Thyroid gland (tissue), 4 donors: ENCODE data around the gene PORCN. TPM values are rescaled to one million over a fixed set of nuclear protein-coding genes. Genes with fewer than 3 reads are reported as not detected.

Source experiments
- DNase-seq, 2 donors: peaks; one replicate each; pipeline ENCODE4 v3.0.0-alpha.2; 2019
- H3K27ac ChIP-seq, 3 donors: fragments of 200-600 bp; sonication (generic); 1 replicate in 2 of 3; 2 replicates in 1 of 3; pipeline ENCODE4 v1.5.1; 2016 to 2019; ENCODE audit warnings: mild to moderate bottlenecking in 1 of 3, moderate library complexity in 1 of 3
- H3K27me3 ChIP-seq: fragments of 200-600 bp; sonication (generic); one replicate; pipeline ENCODE4 v1.5.1; 2019
- H3K36me3 ChIP-seq, 2 donors: fragments of 200-600 bp; sonication (generic); one replicate each; pipeline ENCODE4 v1.5.1; 2016 to 2019
- H3K4me1 ChIP-seq, 2 donors: fragments of 200-600 bp; sonication (generic); one replicate each; pipeline ENCODE4 v1.5.1; 2017 to 2019
- H3K4me3 ChIP-seq, 3 donors: fragments of 200-600 bp; sonication (generic); replicated peaks in 1 of 3; 1 replicate in 2 of 3; 2 replicates in 1 of 3; pipeline ENCODE4 v1.5.1; 2016; ENCODE audit warnings: mild to moderate bottlenecking in 1 of 3
- H3K9me3 ChIP-seq: fragments of 200-600 bp; sonication (generic); one replicate; pipeline ENCODE4 v1.5.1; 2017
- CTCF ChIP-seq, 6 experiments: fragments of 200-600 bp in 3 of 6; fragments of 450-650 bp in 3 of 6; sonication (generic) in 3 of 6; IDR thresholded peaks; one replicate each; pipeline ENCODE4 v1.5.1; 2016 to 2019; ENCODE audit warnings: antibody characterized with exemption in 6 of 6, mild to moderate bottlenecking in 2 of 6, inconsistent platforms in 1 of 6, moderate library complexity in 1 of 6
- POLR2A ChIP-seq, 2 donors: fragments of 450-650 bp; IDR thresholded peaks; one replicate each; pipeline ENCODE4 v1.6.1; 2017; ENCODE audit warnings: antibody characterized with exemption in 2 of 2, mild to moderate bottlenecking in 2 of 2, moderate library complexity in 1 of 2
- WGBS, 2 donors: methylation state at CpG; one replicate each; pipeline ENCODE4 v1.1.5; 2017; 5-methylcytosine and 5-hydroxymethylcytosine counted together
- intact Hi-C: fragments of 100-400 bp; cut with DNase I; formaldehyde crosslinking; loops from one replicate; pipeline ENCODE4 v1.15.1; 2023
- total RNA-seq, 4 donors: library from RNA; depleted of rRNA; stranded (reverse); fragments of >200 nt; gene quantifications; one replicate each; pipeline ENCODE4 v1.2.3, GENCODE V29; 2016

The PORCN gene
- total RNA-seq, 4 donors from 2014 or later = 14.5 to 36.4 (median 21.4) TPM

- H3K9me3 ChIP-seq = no peaks in the 10 kb centered on the region
- no peak overlapping the region for H3K27ac ChIP-seq
- DNase-seq = peak in 1 of 2 donors; percentile 17
- intact Hi-C loops = no loop called here
- H3K36me3 ChIP-seq = no peaks in the 10 kb centered on the region
- H3K4me3 ChIP-seq = peak overlapping the region in 2 of 3 donors; percentile 22 to 25
- no peaks in the 10 kb centered on the region for H3K27me3 ChIP-seq
- no peaks in the 10 kb centered on the region for H3K4me1 ChIP-seq
- WGBS, 2 donors = 7 to 9% methylated on average over 12 to 17 of the region's 23 CpGs
- TF ChIP-seq POLR2A (IDR thresholded peaks at IDR 0.05) = no peak
- peak in 1 of 6 experiments; percentile 25 for TF ChIP-seq CTCF (IDR thresholded peaks at IDR 0.05)
Measured at GRCh38 chrX:48468693-48469691, 39.8 kb upstream of the PORCN start.

GRCh38 chrX:48470110-48470832, 38.5 kb upstream of the PORCN start, which contains the start of gene SLC38A5:
Gene SLC38A5, minus strand, starts transcription at chrX:48470260. Its CDS starts 2,336 bp downstream, at chrX:48467924.
- H3K27me3 ChIP-seq = no peaks in the 10 kb centered on the region
- no peak within 1 kb of the TSS for H3K27ac ChIP-seq
- DNase-seq = no peak
- H3K36me3 ChIP-seq = no peaks in the 10 kb centered on the region
- peaks cover 0 to 1% of the 10 kb centered on the region in 2 donors for H3K4me1 ChIP-seq
- TF ChIP-seq CTCF (IDR thresholded peaks at IDR 0.05) = no peak
- TF ChIP-seq POLR2A (IDR thresholded peaks at IDR 0.05) = no peak
- WGBS, 2 donors = 88 to 93% methylated on average over 6 of the region's 18 CpGs
- intact Hi-C loops = loop anchor here (5.0 kb wide), 1 partner anchor 388 kb away; no protein-coding TSS in a partner anchor
- H3K4me3 ChIP-seq = peak within 1 kb of the TSS in 2 of 3 donors; percentile 22 to 25
- no peaks in the 10 kb centered on the region for H3K9me3 ChIP-seq

GRCh38 chrX:48470833-48471118, 38.0 kb upstream of the PORCN start:
- WGBS, 2 donors = 85 to 100% methylated on average over 1 to 9 of the region's 9 CpGs
- no peak overlapping the region for H3K27ac ChIP-seq
- no peaks in the 10 kb centered on the region for H3K9me3 ChIP-seq
- no peak overlapping the region for H3K4me3 ChIP-seq
- DNase-seq = no peak
- TF ChIP-seq CTCF (IDR thresholded peaks at IDR 0.05) (no peak), POLR2A (IDR thresholded peaks at IDR 0.05) (no peak)
- intact Hi-C loops = loop anchor here (5.0 kb wide), 1 partner anchor 388 kb away; no protein-coding TSS in a partner anchor
- H3K36me3 ChIP-seq = no peaks in the 10 kb centered on the region
- no peaks in the 10 kb centered on the region for H3K27me3 ChIP-seq
- H3K4me1 ChIP-seq = peaks cover 0 to 3% of the 10 kb centered on the region in 2 donors

- intact Hi-C loops = loop anchor here (5.0 kb wide), 1 partner anchor 389 kb away; no protein-coding TSS in a partner anchor
- TF ChIP-seq CTCF (IDR thresholded peaks at IDR 0.05) (no peak), POLR2A (IDR thresholded peaks at IDR 0.05) (no peak)
- Histone ChIP-seq H3K27ac (no peak overlapping the region), H3K27me3 (no peaks in the 10 kb centered on the region), H3K9me3 (no peaks in the 10 kb centered on the region), H3K36me3 (no peaks in the 10 kb centered on the region), H3K4me3 (no peak overlapping the region), H3K4me1 (peaks cover 0 to 3% of the 10 kb centered on the region in 2 donors)
- WGBS, 2 donors = 87 to 94% methylated on average over 8 of the region's 8 CpGs
- no peak for DNase-seq
Measured at GRCh38 chrX:48471504-48471903, 37.3 kb upstream of the PORCN start.
